Measurements from ENCODE around the gene PSMD5.

GRCh38 chr9:120868339-120868675 lies 25.6 kb upstream of the PSMD5 start:
- TF ChIP-seq, protein P1, sequence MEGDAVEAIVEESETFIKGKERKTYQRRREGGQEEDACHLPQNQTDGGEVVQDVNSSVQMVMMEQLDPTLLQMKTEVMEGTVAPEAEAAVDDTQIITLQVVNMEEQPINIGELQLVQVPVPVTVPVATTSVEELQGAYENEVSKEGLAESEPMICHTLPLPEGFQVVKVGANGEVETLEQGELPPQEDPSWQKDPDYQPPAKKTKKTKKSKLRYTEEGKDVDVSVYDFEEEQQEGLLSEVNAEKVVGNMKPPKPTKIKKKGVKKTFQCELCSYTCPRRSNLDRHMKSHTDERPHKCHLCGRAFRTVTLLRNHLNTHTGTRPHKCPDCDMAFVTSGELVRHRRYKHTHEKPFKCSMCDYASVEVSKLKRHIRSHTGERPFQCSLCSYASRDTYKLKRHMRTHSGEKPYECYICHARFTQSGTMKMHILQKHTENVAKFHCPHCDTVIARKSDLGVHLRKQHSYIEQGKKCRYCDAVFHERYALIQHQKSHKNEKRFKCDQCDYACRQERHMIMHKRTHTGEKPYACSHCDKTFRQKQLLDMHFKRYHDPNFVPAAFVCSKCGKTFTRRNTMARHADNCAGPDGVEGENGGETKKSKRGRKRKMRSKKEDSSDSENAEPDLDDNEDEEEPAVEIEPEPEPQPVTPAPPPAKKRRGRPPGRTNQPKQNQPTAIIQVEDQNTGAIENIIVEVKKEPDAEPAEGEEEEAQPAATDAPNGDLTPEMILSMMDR (IDR thresholded peaks at IDR 0.05), result no peak
- no peak for TF ChIP-seq POLR2A (IDR thresholded peaks at IDR 0.05)

All from heart left ventricle (tissue), 13 donors.